Measurements from ENCODE around the gene PLAGL1. TPM values are rescaled to one million over a fixed set of nuclear protein-coding genes. Genes with fewer than 3 reads are reported as not detected.

PLAGL1 gene
- total RNA-seq, 1 experiment from 2014 or later = 24.3 TPM

DNA sequence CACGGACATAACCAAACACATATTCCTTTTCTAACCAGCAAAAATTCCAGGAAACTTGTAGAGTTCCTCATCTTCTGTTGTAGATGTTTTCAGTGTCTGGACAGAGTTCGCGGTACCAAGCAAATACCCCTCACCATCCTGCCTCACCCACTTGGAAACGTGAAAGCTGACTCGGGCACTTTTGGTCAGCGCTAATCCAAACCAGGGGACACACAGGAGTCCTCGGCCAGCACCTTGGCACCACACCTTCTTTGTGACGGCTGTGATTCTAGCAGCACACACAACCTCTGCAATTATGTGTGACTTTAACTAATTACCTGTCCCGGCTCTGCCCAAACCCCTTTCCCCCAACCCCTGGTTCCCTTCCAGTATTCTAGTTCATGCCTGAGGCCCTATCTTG lies 58.1 kb downstream of the PLAGL1 start:
- H3K4me3 ChIP-seq (ENCODE audit: low read depth in 2 of 2, low read length in 2 of 2) = no peak overlapping the region
- TF ChIP-seq, protein P1, sequence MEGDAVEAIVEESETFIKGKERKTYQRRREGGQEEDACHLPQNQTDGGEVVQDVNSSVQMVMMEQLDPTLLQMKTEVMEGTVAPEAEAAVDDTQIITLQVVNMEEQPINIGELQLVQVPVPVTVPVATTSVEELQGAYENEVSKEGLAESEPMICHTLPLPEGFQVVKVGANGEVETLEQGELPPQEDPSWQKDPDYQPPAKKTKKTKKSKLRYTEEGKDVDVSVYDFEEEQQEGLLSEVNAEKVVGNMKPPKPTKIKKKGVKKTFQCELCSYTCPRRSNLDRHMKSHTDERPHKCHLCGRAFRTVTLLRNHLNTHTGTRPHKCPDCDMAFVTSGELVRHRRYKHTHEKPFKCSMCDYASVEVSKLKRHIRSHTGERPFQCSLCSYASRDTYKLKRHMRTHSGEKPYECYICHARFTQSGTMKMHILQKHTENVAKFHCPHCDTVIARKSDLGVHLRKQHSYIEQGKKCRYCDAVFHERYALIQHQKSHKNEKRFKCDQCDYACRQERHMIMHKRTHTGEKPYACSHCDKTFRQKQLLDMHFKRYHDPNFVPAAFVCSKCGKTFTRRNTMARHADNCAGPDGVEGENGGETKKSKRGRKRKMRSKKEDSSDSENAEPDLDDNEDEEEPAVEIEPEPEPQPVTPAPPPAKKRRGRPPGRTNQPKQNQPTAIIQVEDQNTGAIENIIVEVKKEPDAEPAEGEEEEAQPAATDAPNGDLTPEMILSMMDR (IDR thresholded peaks at IDR 0.05) = no peak
- no peak for TF ChIP-seq SIN3A (IDR thresholded peaks at IDR 0.05; ENCODE audit: borderline replicate concordance, insufficient read depth, low read depth, low read length)
- no peak for TF ChIP-seq POLR2AphosphoS5 (IDR thresholded peaks at IDR 0.05; ENCODE audit: low read depth, low read length)
- no peak for TF ChIP-seq TCF7L2 (IDR thresholded peaks at IDR 0.05; ENCODE audit: low read depth, low read length)
- TF ChIP-seq, protein P2, sequence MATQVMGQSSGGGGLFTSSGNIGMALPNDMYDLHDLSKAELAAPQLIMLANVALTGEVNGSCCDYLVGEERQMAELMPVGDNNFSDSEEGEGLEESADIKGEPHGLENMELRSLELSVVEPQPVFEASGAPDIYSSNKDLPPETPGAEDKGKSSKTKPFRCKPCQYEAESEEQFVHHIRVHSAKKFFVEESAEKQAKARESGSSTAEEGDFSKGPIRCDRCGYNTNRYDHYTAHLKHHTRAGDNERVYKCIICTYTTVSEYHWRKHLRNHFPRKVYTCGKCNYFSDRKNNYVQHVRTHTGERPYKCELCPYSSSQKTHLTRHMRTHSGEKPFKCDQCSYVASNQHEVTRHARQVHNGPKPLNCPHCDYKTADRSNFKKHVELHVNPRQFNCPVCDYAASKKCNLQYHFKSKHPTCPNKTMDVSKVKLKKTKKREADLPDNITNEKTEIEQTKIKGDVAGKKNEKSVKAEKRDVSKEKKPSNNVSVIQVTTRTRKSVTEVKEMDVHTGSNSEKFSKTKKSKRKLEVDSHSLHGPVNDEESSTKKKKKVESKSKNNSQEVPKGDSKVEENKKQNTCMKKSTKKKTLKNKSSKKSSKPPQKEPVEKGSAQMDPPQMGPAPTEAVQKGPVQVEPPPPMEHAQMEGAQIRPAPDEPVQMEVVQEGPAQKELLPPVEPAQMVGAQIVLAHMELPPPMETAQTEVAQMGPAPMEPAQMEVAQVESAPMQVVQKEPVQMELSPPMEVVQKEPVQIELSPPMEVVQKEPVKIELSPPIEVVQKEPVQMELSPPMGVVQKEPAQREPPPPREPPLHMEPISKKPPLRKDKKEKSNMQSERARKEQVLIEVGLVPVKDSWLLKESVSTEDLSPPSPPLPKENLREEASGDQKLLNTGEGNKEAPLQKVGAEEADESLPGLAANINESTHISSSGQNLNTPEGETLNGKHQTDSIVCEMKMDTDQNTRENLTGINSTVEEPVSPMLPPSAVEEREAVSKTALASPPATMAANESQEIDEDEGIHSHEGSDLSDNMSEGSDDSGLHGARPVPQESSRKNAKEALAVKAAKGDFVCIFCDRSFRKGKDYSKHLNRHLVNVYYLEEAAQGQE (IDR thresholded peaks at IDR 0.05; ENCODE audit: insufficient read depth in 1 of 2, low read depth in 2 of 2, low read length in 1 of 2) = no peak
- ChIA-PET CTCF (no interaction called here), POLR2A (no interaction called here)
- intact Hi-C loops (cut with micrococcal nuclease; ENCODE audit: unreplicated experiment) (loop anchor here (10.0 kb wide), 1 partner anchor 375 kb away; no protein-coding TSS in a partner anchor), in situ Hi-C loops (cut with HindIII; ENCODE audit: low pct_unique_long_range_greater_than_20kb, low sequenced_read_pairs) (no loop called here)
- no peak overlapping the region for H3K27ac ChIP-seq (ENCODE audit: low read length)
- no peaks in the 10 kb centered on the region for H3K27me3 ChIP-seq (ENCODE audit: control insufficient read depth, insufficient read depth, low read length)
- H3K36me3 ChIP-seq (ENCODE audit: control insufficient read depth, insufficient read depth, low read length) = no peaks in the 10 kb centered on the region; the same call in 1 of the 2 replicates
- no peaks in the 10 kb centered on the region for H3K9me3 ChIP-seq (ENCODE audit: control insufficient read depth, insufficient read depth, low read depth, low read length)
- H3K4me1 ChIP-seq (ENCODE audit: control insufficient read depth, insufficient read depth, low read length) = no peaks in the 10 kb centered on the region
- ATAC-seq (no peak), DNase-seq (ENCODE audit: low read depth, low spot score) (no peak)
- BruUV-seq (replicated peaks) = no TSS peak

DNA sequence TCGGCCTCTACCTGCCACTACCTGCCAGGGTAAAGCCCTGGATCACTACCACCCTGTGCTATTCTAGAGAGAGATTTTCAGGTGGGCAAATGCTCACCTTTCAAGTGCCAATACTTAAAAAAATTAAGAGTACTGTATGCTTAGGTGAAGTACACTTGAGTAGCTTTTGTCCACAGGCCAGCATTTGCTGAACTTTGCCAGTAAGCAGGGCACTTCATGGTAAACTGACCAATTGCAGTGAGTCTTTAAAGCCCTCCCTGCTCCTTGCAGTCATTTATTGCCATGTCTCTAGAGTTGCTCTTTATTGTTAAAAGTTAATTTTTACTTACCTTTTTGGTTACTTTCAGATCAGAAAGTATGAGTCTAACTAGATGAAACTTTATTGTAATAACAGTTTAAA lies 58.5 kb downstream of the PLAGL1 start:
- no peaks in the 10 kb centered on the region for H3K4me1 ChIP-seq (ENCODE audit: control insufficient read depth, insufficient read depth, low read length)
- DNase-seq (ENCODE audit: low read depth, low spot score) (no peak), ATAC-seq (no peak)
- no peaks in the 10 kb centered on the region for H3K9me3 ChIP-seq (ENCODE audit: control insufficient read depth, insufficient read depth, low read depth, low read length)
- no TSS peak for BruUV-seq (replicated peaks)
- H3K36me3 ChIP-seq (ENCODE audit: control insufficient read depth, insufficient read depth, low read length) = no peaks in the 10 kb centered on the region; the same call in 1 of the 2 replicates
- no peak overlapping the region for H3K27ac ChIP-seq (ENCODE audit: low read length)
- intact Hi-C loops (cut with micrococcal nuclease; ENCODE audit: unreplicated experiment) (loop anchor here (10.0 kb wide), 1 partner anchor 375 kb away; no protein-coding TSS in a partner anchor), in situ Hi-C loops (cut with HindIII; ENCODE audit: low pct_unique_long_range_greater_than_20kb, low sequenced_read_pairs) (no loop called here)
- H3K4me3 ChIP-seq (ENCODE audit: low read depth in 2 of 2, low read length in 2 of 2) = no peak overlapping the region
- TF ChIP-seq TCF7L2 (IDR thresholded peaks at IDR 0.05; ENCODE audit: low read depth, low read length) = no peak
- TF ChIP-seq, protein P2 (IDR thresholded peaks at IDR 0.05; ENCODE audit: insufficient read depth in 1 of 2, low read depth in 2 of 2, low read length in 1 of 2) = no peak
- no peak for TF ChIP-seq POLR2AphosphoS5 (IDR thresholded peaks at IDR 0.05; ENCODE audit: low read depth, low read length)
- no peak for TF ChIP-seq SIN3A (IDR thresholded peaks at IDR 0.05; ENCODE audit: borderline replicate concordance, insufficient read depth, low read depth, low read length)
- TF ChIP-seq, protein P1 (IDR thresholded peaks at IDR 0.05) = no peak
- no peaks in the 10 kb centered on the region for H3K27me3 ChIP-seq (ENCODE audit: control insufficient read depth, insufficient read depth, low read length)
- CTCF ChIA-PET = no interaction called here
- POLR2A ChIA-PET = no interaction called here
